ENCODE results near the gene SCN1B. TPM values are rescaled to one million over a fixed set of nuclear protein-coding genes. Genes with fewer than 3 reads are reported as not detected.

The SCN1B gene
- total and polyA plus RNA-seq, 4 donors, result 1.5 to 12.6 (median 9.0) TPM

GRCh38 chr19:34994286-34994642, 36.0 kb upstream of the SCN1B start:
- no peaks in the 10 kb centered on the region for H3K9me3 ChIP-seq (ENCODE audit: control insufficient read depth in 4 of 4, insufficient read depth in 3 of 4, low read length in 3 of 4)
- no peak for DNase-seq
- 45 to 57% methylated on average over 9 of the region's 9 CpGs for WGBS, 2 donors
- ATAC-seq (ENCODE audit: insufficient read depth, low FRiP score), result no peak
- H3K4me3 ChIP-seq, result no peak overlapping the region
- TF ChIP-seq, protein P1, sequence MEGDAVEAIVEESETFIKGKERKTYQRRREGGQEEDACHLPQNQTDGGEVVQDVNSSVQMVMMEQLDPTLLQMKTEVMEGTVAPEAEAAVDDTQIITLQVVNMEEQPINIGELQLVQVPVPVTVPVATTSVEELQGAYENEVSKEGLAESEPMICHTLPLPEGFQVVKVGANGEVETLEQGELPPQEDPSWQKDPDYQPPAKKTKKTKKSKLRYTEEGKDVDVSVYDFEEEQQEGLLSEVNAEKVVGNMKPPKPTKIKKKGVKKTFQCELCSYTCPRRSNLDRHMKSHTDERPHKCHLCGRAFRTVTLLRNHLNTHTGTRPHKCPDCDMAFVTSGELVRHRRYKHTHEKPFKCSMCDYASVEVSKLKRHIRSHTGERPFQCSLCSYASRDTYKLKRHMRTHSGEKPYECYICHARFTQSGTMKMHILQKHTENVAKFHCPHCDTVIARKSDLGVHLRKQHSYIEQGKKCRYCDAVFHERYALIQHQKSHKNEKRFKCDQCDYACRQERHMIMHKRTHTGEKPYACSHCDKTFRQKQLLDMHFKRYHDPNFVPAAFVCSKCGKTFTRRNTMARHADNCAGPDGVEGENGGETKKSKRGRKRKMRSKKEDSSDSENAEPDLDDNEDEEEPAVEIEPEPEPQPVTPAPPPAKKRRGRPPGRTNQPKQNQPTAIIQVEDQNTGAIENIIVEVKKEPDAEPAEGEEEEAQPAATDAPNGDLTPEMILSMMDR (IDR thresholded peaks at IDR 0.05; ENCODE audit: control extremely low read depth, extremely low read depth), result no peak
- no peaks in the 10 kb centered on the region for H3K27me3 ChIP-seq (ENCODE audit: control insufficient read depth in 3 of 3, insufficient read depth in 3 of 3, low read length in 2 of 3)
- peaks cover 0 to 27% (median 0%) of the 10 kb centered on the region in 5 donors for H3K4me1 ChIP-seq (ENCODE audit: control insufficient read depth in 5 of 5, insufficient read depth in 5 of 5, low read length in 5 of 5)
- no peaks in the 10 kb centered on the region for H3K36me3 ChIP-seq (ENCODE audit: control insufficient read depth in 4 of 4, insufficient read depth in 4 of 4, low read length in 4 of 4)
- peak overlapping the region; percentile 38 to 68 for H3K27ac ChIP-seq (ENCODE audit: low read depth in 1 of 2, low read length in 1 of 2)
- H3K9ac ChIP-seq (ENCODE audit: insufficient read depth in 1 of 2, low read length in 2 of 2), result no peak overlapping the region

GRCh38 chr19:34994643-34995541, 35.4 kb upstream of the SCN1B start:
- peaks cover 0 to 27% (median 0%) of the 10 kb centered on the region in 5 donors for H3K4me1 ChIP-seq (ENCODE audit: control insufficient read depth in 5 of 5, insufficient read depth in 5 of 5, low read length in 5 of 5)
- H3K27me3 ChIP-seq (ENCODE audit: control insufficient read depth in 3 of 3, insufficient read depth in 3 of 3, low read length in 2 of 3), result no peaks in the 10 kb centered on the region
- peak overlapping the region; percentile 38 to 68 for H3K27ac ChIP-seq (ENCODE audit: low read depth in 1 of 2, low read length in 1 of 2)
- no peaks in the 10 kb centered on the region for H3K36me3 ChIP-seq (ENCODE audit: control insufficient read depth in 4 of 4, insufficient read depth in 4 of 4, low read length in 4 of 4)
- TF ChIP-seq, protein P1 (IDR thresholded peaks at IDR 0.05; ENCODE audit: control extremely low read depth, extremely low read depth), result no peak
- H3K4me3 ChIP-seq, result no peak overlapping the region
- no peak for ATAC-seq (ENCODE audit: insufficient read depth, low FRiP score)
- 50 to 73% methylated on average over 17 of the region's 17 CpGs for WGBS, 2 donors
- no peak for DNase-seq
- H3K9me3 ChIP-seq (ENCODE audit: control insufficient read depth in 4 of 4, insufficient read depth in 3 of 4, low read length in 3 of 4), result no peaks in the 10 kb centered on the region
- no peak overlapping the region for H3K9ac ChIP-seq (ENCODE audit: insufficient read depth in 1 of 2, low read length in 2 of 2)

DNA sequence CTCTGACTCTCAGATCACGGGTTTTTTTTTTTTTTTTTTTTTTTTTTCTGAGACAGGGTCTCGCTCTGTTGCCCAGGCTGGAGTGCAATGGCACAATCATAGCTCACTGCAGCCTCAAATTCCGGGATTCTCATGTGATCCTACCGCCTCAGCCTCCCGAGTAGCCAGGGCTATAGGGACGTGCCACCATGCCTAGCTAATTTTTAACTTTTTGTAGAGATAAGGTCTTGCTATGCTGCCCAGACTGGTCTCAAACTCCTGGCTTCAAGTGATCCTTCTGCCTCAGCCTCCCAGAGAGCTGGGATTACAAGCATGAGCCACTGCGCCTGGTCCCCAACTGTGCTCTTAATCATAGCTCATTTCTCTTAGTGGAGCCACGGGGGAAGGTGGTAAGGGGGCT, 34.7 kb upstream of the SCN1B start:
- Histone ChIP-seq H3K27ac (ENCODE audit: low read depth in 1 of 2, low read length in 1 of 2) (peak overlapping the region in 1 of 2 donors; percentile 37), H3K9me3 (ENCODE audit: control insufficient read depth in 4 of 4, insufficient read depth in 3 of 4, low read length in 3 of 4) (no peaks in the 10 kb centered on the region), H3K36me3 (ENCODE audit: control insufficient read depth in 4 of 4, insufficient read depth in 4 of 4, low read length in 4 of 4) (no peaks in the 10 kb centered on the region), H3K27me3 (ENCODE audit: control insufficient read depth in 3 of 3, insufficient read depth in 3 of 3, low read length in 2 of 3) (no peaks in the 10 kb centered on the region), H3K4me1 (ENCODE audit: control insufficient read depth in 5 of 5, insufficient read depth in 5 of 5, low read length in 5 of 5) (peaks cover 0 to 27% (median 0%) of the 10 kb centered on the region in 5 donors), H3K4me3 (no peak overlapping the region), H3K9ac (ENCODE audit: insufficient read depth in 1 of 2, low read length in 2 of 2) (no peak overlapping the region)
- WGBS, 2 donors, result 81 to 94% methylated on average over 7 to 8 of the region's 8 CpGs
- ATAC-seq (ENCODE audit: insufficient read depth, low FRiP score), result no peak
- no peak for DNase-seq
- TF ChIP-seq, protein P1 (IDR thresholded peaks at IDR 0.05; ENCODE audit: control extremely low read depth, extremely low read depth), result no peak
